ENCODE data around the gene RHBDD3. TPM values are rescaled to one million over a fixed set of nuclear protein-coding genes. Genes with fewer than 3 reads are reported as not detected.
A peak's percentile ranks its signal among the peaks of the same experiment; 100 is the strongest.

RHBDD3 gene
- total RNA-seq, 1 experiment from 2014 or later: 49.6 TPM

- intact Hi-C loops (cut with micrococcal nuclease; ENCODE audit: unreplicated experiment): no loop called here
- no peak for TF ChIP-seq CTCF (IDR thresholded peaks at IDR 0.05; ENCODE audit: insufficient read depth in 1 of 2, low read depth in 1 of 2, low read length in 1 of 2, severe bottlenecking in 1 of 2, unreplicated experiment in 1 of 2)
- Mint-ChIP-seq H3K9me3 (ENCODE audit: unreplicated experiment) (no peaks in the 10 kb centered on the region), H3K27me3 (ENCODE audit: insufficient read depth, unreplicated experiment) (no peaks in the 10 kb centered on the region), H3K27ac (ENCODE audit: unreplicated experiment) (no peak overlapping the region), H3K4me1 (ENCODE audit: low read depth, unreplicated experiment) (peaks cover 42% of the 10 kb centered on the region), H3K36me3 (ENCODE audit: insufficient read depth, unreplicated experiment) (peaks cover 100% of the 10 kb centered on the region), H3K4me3 (ENCODE audit: unreplicated experiment) (no peak overlapping the region)
- POLR2A ChIA-PET: no interaction called here
- no TSS peak for BruUV-seq (replicated peaks)
- DNase-seq: no peak
- CTCF ChIA-PET: no interaction called here
- Histone ChIP-seq H3K9me3 (no peaks in the 10 kb centered on the region), H3K27me3 (replicated peaks; ENCODE audit: control insufficient read depth, insufficient read depth, low read length) (no peaks in the 10 kb centered on the region), H3K4me1 (peaks cover 44% of the 10 kb centered on the region), H3K4me3 (ENCODE audit: low read depth, low read length) (no peak overlapping the region), H3K36me3 (ENCODE audit: control insufficient read depth, insufficient read depth, low read length) (peaks cover 10% of the 10 kb centered on the region)
These were observed 7.4 kb upstream of the RHBDD3 start for GRCh38 chr22:29275167-29275566.

GRCh38 chr22:29272624-29273023 lies 4.8 kb upstream of the RHBDD3 start:
- no peak for TF ChIP-seq CTCF (IDR thresholded peaks at IDR 0.05; ENCODE audit: insufficient read depth in 1 of 2, low read depth in 1 of 2, low read length in 1 of 2, severe bottlenecking in 1 of 2, unreplicated experiment in 1 of 2)
- no peaks in the 10 kb centered on the region for H3K9me3 Mint-ChIP-seq (ENCODE audit: unreplicated experiment)
- CTCF ChIA-PET: no interaction called here
- peaks cover 100% of the 10 kb centered on the region for H3K36me3 Mint-ChIP-seq (ENCODE audit: insufficient read depth, unreplicated experiment)
- no TSS peak for BruUV-seq (replicated peaks)
- H3K9me3 ChIP-seq: no peaks in the 10 kb centered on the region
- POLR2A ChIA-PET: no interaction called here
- no peaks in the 10 kb centered on the region for H3K27me3 ChIP-seq (replicated peaks; ENCODE audit: control insufficient read depth, insufficient read depth, low read length)
- H3K36me3 ChIP-seq (ENCODE audit: control insufficient read depth, insufficient read depth, low read length): peaks cover 3% of the 10 kb centered on the region; the same call in 1 of the 2 replicates
- no peak overlapping the region for H3K4me3 Mint-ChIP-seq (ENCODE audit: unreplicated experiment)
- no peak for DNase-seq
- H3K4me1 Mint-ChIP-seq (ENCODE audit: low read depth, unreplicated experiment): peaks cover 46% of the 10 kb centered on the region
- H3K4me3 ChIP-seq (ENCODE audit: low read depth, low read length): no peak overlapping the region
- H3K27ac Mint-ChIP-seq (ENCODE audit: unreplicated experiment): no peak overlapping the region
- peaks cover 50% of the 10 kb centered on the region for H3K4me1 ChIP-seq
- H3K27me3 Mint-ChIP-seq (ENCODE audit: insufficient read depth, unreplicated experiment): no peaks in the 10 kb centered on the region
- intact Hi-C loops (cut with micrococcal nuclease; ENCODE audit: unreplicated experiment): no loop called here

- CTCF ChIA-PET: no interaction called here
- H3K9me3 ChIP-seq: no peaks in the 10 kb centered on the region
- H3K9me3 Mint-ChIP-seq (ENCODE audit: unreplicated experiment): no peaks in the 10 kb centered on the region
- DNase-seq: peak in 1 of 2 experiments; percentile 38
- H3K4me1 ChIP-seq: peaks cover 33% of the 10 kb centered on the region
- H3K4me3 Mint-ChIP-seq (ENCODE audit: unreplicated experiment): peak overlapping the region; percentile 98
- peaks cover 87% of the 10 kb centered on the region for H3K36me3 Mint-ChIP-seq (ENCODE audit: insufficient read depth, unreplicated experiment)
- H3K27ac Mint-ChIP-seq (ENCODE audit: unreplicated experiment): peak overlapping the region; percentile 74
- peak overlapping the region; percentile 76 for H3K4me3 ChIP-seq (ENCODE audit: low read depth, low read length)
- intact Hi-C loops (cut with micrococcal nuclease; ENCODE audit: unreplicated experiment): no loop called here
- H3K36me3 ChIP-seq (ENCODE audit: control insufficient read depth, insufficient read depth, low read length): peaks cover 4% of the 10 kb centered on the region; the same call in 1 of the 2 replicates
- H3K27me3 ChIP-seq (replicated peaks; ENCODE audit: control insufficient read depth, insufficient read depth, low read length): no peaks in the 10 kb centered on the region
- peaks cover 36% of the 10 kb centered on the region for H3K4me1 Mint-ChIP-seq (ENCODE audit: low read depth, unreplicated experiment)
- no peak for TF ChIP-seq CTCF (IDR thresholded peaks at IDR 0.05; ENCODE audit: insufficient read depth in 1 of 2, low read depth in 1 of 2, low read length in 1 of 2, severe bottlenecking in 1 of 2, unreplicated experiment in 1 of 2)
- POLR2A ChIA-PET: interaction anchor here (0.6 kb wide), 1 partner anchor 8 kb away, joined by 12 read pairs; no protein-coding TSS in a partner anchor
- no TSS peak for BruUV-seq (replicated peaks)
- no peaks in the 10 kb centered on the region for H3K27me3 Mint-ChIP-seq (ENCODE audit: insufficient read depth, unreplicated experiment)
These were observed 2.9 kb upstream of the RHBDD3 start for GRCh38 chr22:29270475-29271271.

Data from Caco-2 (cell line).